HG02885 (cell line): ENCODE measurements around the gene KCNJ14.

ENCODE experiments used
- ATAC-seq: cut with Tn5 transposase; IDR thresholded peaks from one replicate; pipeline ENCODE4 v1.9.1; 2021; ENCODE audit warnings: mild to moderate bottlenecking; ENCODE audit not compliant: unreplicated experiment, poor library complexity

The KCNJ14 gene

GRCh38 chr19:48469934-48470680, 14.7 kb downstream of the KCNJ14 start:
- ATAC-seq, result no peak

GRCh38 chr19:48470856-48471255, 15.5 kb downstream of the KCNJ14 start:
- ATAC-seq, result no peak

- no peak for ATAC-seq
These were observed 16.5 kb downstream of the KCNJ14 start for GRCh38 chr19:48471836-48472235.

- ATAC-seq, result no peak
These were observed 18.0 kb downstream of the KCNJ14 start for GRCh38 chr19:48473161-48473966.

- ATAC-seq, result no peak
These were observed 18.8 kb downstream of the KCNJ14 start for GRCh38 chr19:48474084-48474592.

- ATAC-seq, result no peak
These were observed 20.1 kb downstream of the KCNJ14 start for GRCh38 chr19:48475369-48476068.

- ATAC-seq, result no peak
These were observed 20.8 kb downstream of the KCNJ14 start for GRCh38 chr19:48476176-48476575.

GRCh38 chr19:48477067-48477685, 21.8 kb downstream of the KCNJ14 start:
- no peak for ATAC-seq

- no peak for ATAC-seq
These were observed 22.4 kb downstream of the KCNJ14 start for GRCh38 chr19:48477698-48478338.

GRCh38 chr19:48478339-48479256, 23.2 kb downstream of the KCNJ14 start:
- ATAC-seq, result no peak

- ATAC-seq, result no peak
These were observed 24.3 kb downstream of the KCNJ14 start for GRCh38 chr19:48479686-48480085.

GRCh38 chr19:48480183-48480557, 24.8 kb downstream of the KCNJ14 start:
- no peak for ATAC-seq

- ATAC-seq, result no peak
These were observed 25.5 kb downstream of the KCNJ14 start for GRCh38 chr19:48480558-48481500.

- ATAC-seq, result no peak
These were observed 26.7 kb downstream of the KCNJ14 start for GRCh38 chr19:48481846-48482639.

- no peak for ATAC-seq
These were observed 27.9 kb downstream of the KCNJ14 start for GRCh38 chr19:48483301-48483700.

- no peak for ATAC-seq
These were observed 29.0 kb downstream of the KCNJ14 start for GRCh38 chr19:48484247-48484893.
